GM12875 (cell line): ENCODE data around the gene IL17B.
A peak's percentile ranks its signal among the peaks of the same experiment; 100 is the strongest.

Source experiments
- H3K4me3 ChIP-seq: one replicate; pipeline ENCODE4 v1.5.1; 2011; ENCODE audit warnings: low read depth, low read length, control low read depth
- CTCF ChIP-seq: IDR thresholded peaks from 2 replicates; pipeline ENCODE4 v1.5.1; 2011; ENCODE audit warnings: low read depth, mild to moderate bottlenecking, control low read depth, inconsistent platforms, low read length, moderate library complexity, borderline replicate concordance; ENCODE audit not compliant: insufficient read depth

IL17B gene

GRCh38 chr5:149352169-149352568, 26.9 kb downstream of the IL17B start:
- no peak for TF ChIP-seq CTCF
- H3K4me3 ChIP-seq = no peak overlapping the region

GRCh38 chr5:149349382-149349781, 29.7 kb downstream of the IL17B start:
- no peak for TF ChIP-seq CTCF
- H3K4me3 ChIP-seq = no peak overlapping the region

GRCh38 chr5:149348518-149348917, 30.6 kb downstream of the IL17B start:
- TF ChIP-seq CTCF = no peak
- H3K4me3 ChIP-seq = no peak overlapping the region

GRCh38 chr5:149345892-149346222, 33.2 kb downstream of the IL17B start:
- TF ChIP-seq CTCF = no peak
- peak overlapping the region; percentile 98 for H3K4me3 ChIP-seq

GRCh38 chr5:149345147-149345891, 33.8 kb downstream of the IL17B start, which contains the start of gene GRPEL2:
TSS of gene GRPEL2 (plus strand) at chr5:149345499. CDS start at chr5:149345540, 41 bp downstream.
- no peak for TF ChIP-seq CTCF
- peak within 1 kb of the TSS; percentile 98 for H3K4me3 ChIP-seq

- no peak for TF ChIP-seq CTCF
- no peak overlapping the region for H3K4me3 ChIP-seq
Measured at GRCh38 chr5:149344151-149344550, 34.9 kb downstream of the IL17B start.

- no peak overlapping the region for H3K4me3 ChIP-seq
- no peak for TF ChIP-seq CTCF
Measured at GRCh38 chr5:149341876-149342275, 37.2 kb downstream of the IL17B start.
